Upper lobe of left lung (tissue), 6 donors: ENCODE data around the gene FEM1C. TPM values are rescaled to one million over a fixed set of nuclear protein-coding genes. Genes with fewer than 3 reads are reported as not detected.

Experiments used
- ATAC-seq, 2 donors: fragments of 200-7000 bp; cut with Tn5 transposase; one replicate each; pipeline ENCODE4 v1.9.1; 2022; ENCODE audit warnings: mild to moderate bottlenecking in 2 of 2, moderate library complexity in 2 of 2; ENCODE audit not compliant: low FRiP score in 2 of 2
- DNase-seq, 2 donors: peaks; one replicate each; pipeline ENCODE4 v3.0.0-alpha.2; 2019 to 2020
- H3K27ac ChIP-seq, 4 donors: fragments of 200-600 bp; sonication (generic); one replicate each; pipeline ENCODE4 v1.5.1; 2016 to 2019
- H3K27me3 ChIP-seq, 4 donors: fragments of 200-600 bp; sonication (generic); one replicate each; pipeline ENCODE4 v1.5.1; 2017 to 2019
- H3K36me3 ChIP-seq, 4 donors: fragments of 200-600 bp; sonication (generic); one replicate each; pipeline ENCODE4 v1.5.1; 2016 to 2019
- H3K4me1 ChIP-seq, 4 donors: fragments of 200-600 bp; sonication (generic); one replicate each; pipeline ENCODE4 v1.5.1; 2018 to 2019
- H3K4me3 ChIP-seq, 4 donors: fragments of 200-600 bp; sonication (generic); one replicate each; pipeline ENCODE4 v1.5.1; 2017 to 2019; ENCODE audit warnings: mild to moderate bottlenecking in 2 of 4, moderate library complexity in 1 of 4
- H3K9me3 ChIP-seq, 4 donors: fragments of 200-600 bp; sonication (generic); one replicate each; pipeline ENCODE4 v1.5.1; 2018 to 2019
- CTCF ChIP-seq, 6 experiments: fragments of 450-650 bp in 4 of 6; fragments of 200-600 bp in 2 of 6; sonication (generic) in 2 of 6; IDR thresholded peaks; one replicate each; pipeline ENCODE4 v1.5.1; 2016 to 2019; ENCODE audit warnings: antibody characterized with exemption in 6 of 6
- EP300 ChIP-seq, 4 donors: sonication (generic); formaldehyde crosslinking; IDR thresholded peaks; one replicate each; pipeline ENCODE4 v1.5.1; 2017; ENCODE audit warnings: antibody characterized with exemption in 4 of 4, control low read depth in 2 of 4
- POLR2A ChIP-seq, 4 donors: fragments of 450-650 bp; IDR thresholded peaks; one replicate each; pipeline ENCODE4 v1.5.1; 2016 to 2017; ENCODE audit warnings: antibody characterized with exemption in 4 of 4, mild to moderate bottlenecking in 2 of 4
- POLR2AphosphoS5 ChIP-seq, 2 donors: sonication (generic); formaldehyde crosslinking; IDR thresholded peaks; one replicate each; pipeline ENCODE4 v1.5.1; 2017; ENCODE audit warnings: antibody characterized with exemption in 2 of 2
- WGBS, 2 donors: methylation state at CpG; one replicate each; pipeline ENCODE4 v1.1.5; 2017 to 2018; 5-methylcytosine and 5-hydroxymethylcytosine counted together
- total RNA-seq, 6 donors: library from RNA; depleted of rRNA in 4 of 6; stranded (reverse); fragments of >200 nt in 4 of 6; gene quantifications; one replicate each; pipeline versions ENCODE4 v1.1.0 to v1.2.1, GENCODE V29; 2016 to 2021
- donor health status: DM: no; HTN: no; CAD: no; lungs with moderate emphysema.
- donor health status: DM: no; HTN: yes; CAD: no; lungs with severe emphysema.

Gene FEM1C
- total RNA-seq, 6 donors from 2014 or later: 9.7 to 39.8 (median 24.5) TPM

DNA sequence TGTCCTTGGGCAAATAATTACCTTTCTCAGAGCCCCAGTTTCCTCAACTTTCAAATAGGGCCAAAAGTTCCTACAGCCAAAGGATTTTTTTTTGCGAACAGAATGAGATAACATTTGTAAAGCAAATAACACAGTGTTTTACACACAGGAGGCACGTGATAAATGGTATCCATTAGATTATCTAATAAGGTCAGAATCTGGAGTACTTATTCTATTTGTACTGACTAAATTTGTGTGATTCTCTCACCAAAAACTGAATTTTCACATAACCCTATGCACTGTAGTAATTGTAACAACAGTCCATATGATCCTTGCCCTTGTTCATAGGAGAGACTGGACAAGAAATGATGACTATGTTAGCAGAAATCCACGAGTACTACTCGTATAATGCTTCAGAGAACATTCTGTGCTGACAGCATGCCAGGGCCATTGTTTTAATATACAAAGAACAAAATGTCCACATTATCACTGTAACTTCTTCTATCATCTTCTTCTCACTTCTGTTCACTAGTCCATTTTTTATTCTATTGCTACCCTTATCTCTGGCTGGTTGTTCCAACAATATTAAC is 13.9 kb upstream of the FEM1C start:
- peak; percentile 19 to 23 for ATAC-seq
- WGBS, 2 donors: 44 to 54% methylated on average over 4 of the region's 4 CpGs
- peak overlapping the region; percentile 50 to 73 (median 60) for H3K27ac ChIP-seq

DNA sequence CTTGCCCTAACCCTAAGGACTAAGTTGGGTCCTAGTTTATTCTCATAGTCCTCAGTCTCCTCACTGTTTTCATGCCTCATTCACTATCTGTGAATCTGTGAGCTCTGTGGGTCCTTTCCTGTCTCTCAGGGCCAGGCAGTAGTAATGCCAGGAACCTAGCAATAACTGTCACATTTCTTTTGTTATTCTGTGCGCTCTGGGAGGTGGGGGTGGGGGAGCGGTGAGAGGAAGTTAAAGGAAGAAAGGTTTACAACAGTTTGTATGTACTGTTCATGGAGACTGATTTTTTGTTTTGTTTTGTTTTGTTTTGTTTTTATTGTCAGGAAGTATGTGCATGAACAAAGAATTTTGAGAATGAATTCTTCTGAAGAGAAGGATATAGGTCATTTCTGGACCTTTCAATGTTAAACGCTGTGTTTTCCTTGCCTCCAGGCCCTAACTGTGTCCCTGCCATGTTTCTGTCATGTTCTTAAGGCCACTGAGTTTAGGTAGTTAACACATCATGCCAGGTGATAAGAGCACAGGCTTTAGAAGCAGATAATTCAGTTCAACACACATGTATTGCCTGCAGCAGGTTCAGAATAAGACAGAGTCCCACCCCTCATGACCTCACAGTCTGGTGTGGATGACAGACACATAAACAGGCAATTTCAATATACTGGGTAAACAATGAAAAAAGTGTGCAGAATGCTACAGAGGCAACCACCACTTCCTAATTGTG is 13.3 kb upstream of the FEM1C start:
- Histone ChIP-seq H3K9me3 (no peaks in the 10 kb centered on the region), H3K4me3 (no peak overlapping the region), H3K27me3 (no peaks in the 10 kb centered on the region), H3K4me1 (peaks cover 11 to 18% (median 15%) of the 10 kb centered on the region in 4 donors), H3K27ac (peak overlapping the region; percentile 50 to 73 (median 60)), H3K36me3 (no peaks in the 10 kb centered on the region)
- 55 to 58% methylated on average over 3 of the region's 3 CpGs for WGBS, 2 donors
- no peak for DNase-seq
- TF ChIP-seq POLR2AphosphoS5 (IDR thresholded peaks at IDR 0.05) (no peak), POLR2A (IDR thresholded peaks at IDR 0.05) (no peak), CTCF (IDR thresholded peaks at IDR 0.05) (no peak), EP300 (IDR thresholded peaks at IDR 0.05) (no peak)
- peak; percentile 12 to 47 for ATAC-seq

More for the DNA sequence above, 13.9 kb upstream of the FEM1C start:
- DNase-seq: no peak
- Histone ChIP-seq H3K36me3 (no peaks in the 10 kb centered on the region), H3K4me1 (peaks cover 11 to 18% (median 15%) of the 10 kb centered on the region in 4 donors), H3K9me3 (no peaks in the 10 kb centered on the region), H3K27me3 (no peaks in the 10 kb centered on the region), H3K4me3 (no peak overlapping the region)
- TF ChIP-seq POLR2AphosphoS5 (IDR thresholded peaks at IDR 0.05) (peak in 1 of 2 donors; percentile 19), POLR2A (IDR thresholded peaks at IDR 0.05) (no peak), CTCF (IDR thresholded peaks at IDR 0.05) (no peak), EP300 (IDR thresholded peaks at IDR 0.05) (peak in 2 of 4 donors; percentile 89)

DNA sequence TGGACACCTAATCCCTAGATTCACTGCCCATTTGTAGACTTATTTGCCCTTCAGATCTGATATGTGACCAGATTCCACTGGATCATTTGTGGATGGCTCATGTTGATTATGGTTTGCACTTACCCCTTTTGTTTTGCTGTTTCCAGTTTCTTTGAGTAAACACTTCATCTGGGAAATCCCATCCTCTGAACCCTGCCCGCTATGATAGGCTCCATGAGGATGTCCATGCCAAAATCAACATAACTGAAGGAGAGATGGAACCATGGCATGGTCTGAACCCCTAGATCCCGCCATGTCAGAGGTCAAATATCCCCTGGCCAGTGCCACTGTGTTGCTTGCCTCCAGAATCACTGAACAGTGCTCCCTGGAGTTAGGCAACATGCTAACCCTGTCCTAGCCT is 11.7 kb upstream of the FEM1C start:
- ATAC-seq: no peak
- 87 to 100% methylated on average over 2 of the region's 2 CpGs for WGBS, 2 donors

DNA sequence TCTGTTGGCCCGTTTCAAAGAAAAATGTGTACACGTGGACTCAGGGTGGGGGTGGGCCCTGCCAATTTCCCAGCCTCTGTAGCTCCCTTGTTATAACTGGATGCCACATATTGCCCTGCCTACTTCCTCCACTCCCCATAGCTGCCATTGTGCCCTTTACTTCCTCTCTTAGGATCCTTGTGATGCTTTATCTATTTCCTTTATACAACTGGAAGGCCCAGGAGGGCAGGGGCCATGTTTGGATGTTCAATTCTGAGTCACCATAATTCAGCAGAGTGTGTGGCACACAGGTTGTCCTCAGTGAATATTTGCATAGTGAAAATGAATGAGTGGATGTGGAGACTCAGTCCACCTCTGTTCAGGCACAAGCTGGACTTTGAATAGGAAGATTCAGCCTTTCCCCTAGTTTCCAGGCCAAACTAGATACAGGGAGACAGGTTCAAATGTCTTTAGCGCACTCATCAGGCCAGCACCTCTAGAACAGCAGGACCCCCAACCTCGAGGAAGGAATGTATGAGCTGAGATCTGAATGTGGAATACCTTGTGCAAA is 10.6 kb upstream of the FEM1C start:
- WGBS, 2 donors: 89 to 94% methylated on average over 4 of the region's 4 CpGs
- TF ChIP-seq CTCF (IDR thresholded peaks at IDR 0.05) (no peak), EP300 (IDR thresholded peaks at IDR 0.05) (no peak)
- Histone ChIP-seq H3K4me3 (no peak overlapping the region), H3K36me3 (no peaks in the 10 kb centered on the region), H3K9me3 (no peaks in the 10 kb centered on the region), H3K27me3 (no peaks in the 10 kb centered on the region), H3K27ac (no peak overlapping the region), H3K4me1 (peaks cover 11 to 18% (median 15%) of the 10 kb centered on the region in 4 donors)
- no peak for ATAC-seq
- no peak for DNase-seq

More for the DNA sequence above, 11.7 kb upstream of the FEM1C start:
- Histone ChIP-seq H3K4me1 (peaks cover 11 to 18% (median 15%) of the 10 kb centered on the region in 4 donors), H3K36me3 (no peaks in the 10 kb centered on the region), H3K4me3 (no peak overlapping the region), H3K27ac (no peak overlapping the region), H3K9me3 (no peaks in the 10 kb centered on the region), H3K27me3 (no peaks in the 10 kb centered on the region)
- no peak for DNase-seq
- no peak for TF ChIP-seq POLR2A (IDR thresholded peaks at IDR 0.05)
- TF ChIP-seq POLR2AphosphoS5 (IDR thresholded peaks at IDR 0.05): no peak
- TF ChIP-seq EP300 (IDR thresholded peaks at IDR 0.05): no peak
- no peak for TF ChIP-seq CTCF (IDR thresholded peaks at IDR 0.05)
